OCI-M1 (cell line): ENCODE measurements around the gene C1orf94.
A peak's percentile ranks its signal among the peaks of the same experiment; 100 is the strongest.

Experiments used
- DNase-seq: peaks from one replicate; lab custom pipeline; 2025; lab: John Stamatoyannopoulos, UW

The C1orf94 gene, protein sequence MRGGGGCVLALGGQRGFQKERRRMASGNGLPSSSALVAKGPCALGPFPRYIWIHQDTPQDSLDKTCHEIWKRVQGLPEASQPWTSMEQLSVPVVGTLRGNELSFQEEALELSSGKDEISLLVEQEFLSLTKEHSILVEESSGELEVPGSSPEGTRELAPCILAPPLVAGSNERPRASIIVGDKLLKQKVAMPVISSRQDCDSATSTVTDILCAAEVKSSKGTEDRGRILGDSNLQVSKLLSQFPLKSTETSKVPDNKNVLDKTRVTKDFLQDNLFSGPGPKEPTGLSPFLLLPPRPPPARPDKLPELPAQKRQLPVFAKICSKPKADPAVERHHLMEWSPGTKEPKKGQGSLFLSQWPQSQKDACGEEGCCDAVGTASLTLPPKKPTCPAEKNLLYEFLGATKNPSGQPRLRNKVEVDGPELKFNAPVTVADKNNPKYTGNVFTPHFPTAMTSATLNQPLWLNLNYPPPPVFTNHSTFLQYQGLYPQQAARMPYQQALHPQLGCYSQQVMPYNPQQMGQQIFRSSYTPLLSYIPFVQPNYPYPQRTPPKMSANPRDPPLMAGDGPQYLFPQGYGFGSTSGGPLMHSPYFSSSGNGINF

GRCh38 chr1:34176830-34177603, at the start of gene C1orf94:
Gene C1orf94 (plus strand): TSS chr1:34176907. CDS start chr1:34177790, 883 bp downstream.
- no peak for DNase-seq

DNA sequence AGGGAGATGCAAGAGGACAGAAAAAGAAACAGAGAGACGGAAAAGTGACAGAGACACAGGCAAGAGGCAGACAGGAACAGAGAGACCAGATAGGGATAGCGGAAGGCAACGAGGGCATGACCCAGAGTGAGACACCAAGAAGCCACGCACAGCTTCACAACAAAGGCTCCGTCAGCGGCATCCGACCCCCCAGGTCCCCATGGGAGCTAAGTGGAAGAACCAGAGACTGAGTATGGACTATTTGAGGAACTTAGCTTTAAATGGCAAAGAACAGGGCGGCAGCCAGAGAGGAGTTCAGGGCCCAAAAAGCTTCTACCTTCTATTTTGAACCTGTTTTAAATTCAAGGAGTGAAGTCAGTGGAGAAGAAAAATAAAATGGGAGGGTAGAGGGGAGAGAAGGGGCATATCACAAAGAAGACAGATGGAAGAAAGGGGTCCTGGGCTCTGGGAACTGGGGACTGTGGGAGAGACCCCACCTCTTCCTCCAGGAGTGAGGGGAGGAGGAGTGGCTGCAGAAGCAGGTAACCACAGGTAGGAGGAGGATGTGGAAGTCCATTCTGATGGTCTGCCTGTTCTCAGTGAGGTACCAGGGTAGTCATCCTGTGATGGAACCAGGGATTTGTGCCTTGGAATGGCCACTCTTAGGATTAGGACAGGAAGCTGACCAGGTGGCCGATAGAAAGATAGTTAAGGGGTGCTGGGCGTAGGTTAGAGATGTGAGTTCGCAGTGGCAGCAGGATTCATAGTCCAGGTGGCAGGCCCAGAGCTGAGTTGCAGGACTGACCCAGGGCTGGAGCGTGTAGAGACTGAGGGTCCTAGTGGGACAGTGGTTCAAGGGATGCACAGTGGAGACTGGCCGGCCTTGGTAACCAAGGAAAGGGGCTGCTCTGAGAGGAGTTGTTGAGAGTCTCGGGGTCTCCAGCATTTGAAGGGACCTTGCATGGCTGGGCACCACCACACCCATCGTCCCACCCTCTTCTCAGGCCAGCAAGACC, 49.4 kb upstream of the C1orf94 start:
- DNase-seq, result no peak

DNA sequence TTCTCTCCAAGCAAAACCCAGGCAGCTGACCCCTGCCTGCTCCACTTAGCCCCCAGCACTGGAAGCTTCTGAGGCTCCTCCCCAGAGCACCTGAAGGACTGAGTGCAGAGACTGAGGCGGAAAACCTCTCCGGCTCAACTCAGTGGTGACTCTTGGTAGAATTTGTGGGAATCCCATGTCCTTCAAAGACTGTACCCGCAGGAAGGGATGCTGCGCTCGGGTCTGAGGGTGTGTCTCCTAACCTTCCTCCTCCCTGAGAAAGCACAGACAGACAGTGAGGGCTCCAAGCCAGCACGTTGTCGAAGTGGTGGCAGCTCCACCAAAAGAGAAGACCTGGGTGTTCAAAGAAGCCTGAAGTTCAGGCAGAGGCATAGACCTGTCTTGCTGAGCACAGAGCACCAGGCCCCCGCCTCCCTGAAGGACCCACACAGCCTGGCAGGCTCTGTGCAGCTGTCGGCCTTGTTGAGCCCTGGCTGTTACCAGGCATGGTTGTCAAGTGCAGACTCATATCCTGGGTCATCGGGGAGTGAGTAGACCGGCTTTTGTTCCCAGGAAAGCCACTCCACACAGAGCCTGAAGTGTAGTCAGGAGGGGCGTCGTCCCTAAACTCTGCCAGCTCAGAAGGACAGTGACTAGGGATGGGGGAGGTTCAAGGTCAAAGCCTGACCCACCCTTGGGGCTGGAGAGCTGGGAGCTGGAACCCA, 48.4 kb upstream of the C1orf94 start:
- no peak for DNase-seq

DNA sequence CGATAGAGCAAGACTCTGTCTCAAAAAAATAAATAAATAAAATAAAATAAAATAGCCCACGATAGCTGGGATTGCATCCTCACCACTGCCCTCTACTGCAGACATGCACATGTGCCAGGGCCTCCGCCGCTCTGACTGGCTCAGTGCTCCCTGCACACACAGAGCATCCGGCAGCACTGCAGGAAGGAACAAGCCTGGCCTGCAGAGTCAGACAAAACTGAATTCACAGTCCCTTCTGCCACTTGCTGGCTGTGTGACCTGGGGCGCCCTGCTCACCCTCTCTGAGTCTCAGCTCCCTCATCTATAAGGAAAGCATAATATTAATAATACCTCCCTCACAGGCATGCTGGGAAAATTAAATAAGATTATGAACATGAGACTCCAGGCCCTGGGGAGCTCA, 47.1 kb upstream of the C1orf94 start:
- no peak for DNase-seq

DNA sequence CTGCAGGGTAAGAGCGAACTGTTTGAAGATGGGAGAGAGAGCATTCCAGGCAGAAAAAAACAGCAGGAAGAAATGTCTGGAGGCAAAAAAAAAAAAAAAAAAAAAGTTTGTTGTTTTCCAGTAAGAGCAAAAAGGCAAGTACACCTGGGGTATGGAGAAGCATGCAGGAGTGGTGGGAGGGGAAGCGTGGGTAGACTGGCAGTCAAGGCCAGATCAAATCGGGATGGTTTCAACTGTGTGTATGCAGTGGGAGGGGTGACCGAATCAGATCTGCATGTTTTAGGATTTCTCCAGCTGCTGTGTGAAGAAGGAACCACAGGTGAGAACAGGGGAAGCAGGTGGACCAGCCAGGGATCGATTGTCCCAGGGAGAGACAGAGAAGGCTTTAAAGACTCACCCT, 46.4 kb upstream of the C1orf94 start:
- no peak for DNase-seq

DNA sequence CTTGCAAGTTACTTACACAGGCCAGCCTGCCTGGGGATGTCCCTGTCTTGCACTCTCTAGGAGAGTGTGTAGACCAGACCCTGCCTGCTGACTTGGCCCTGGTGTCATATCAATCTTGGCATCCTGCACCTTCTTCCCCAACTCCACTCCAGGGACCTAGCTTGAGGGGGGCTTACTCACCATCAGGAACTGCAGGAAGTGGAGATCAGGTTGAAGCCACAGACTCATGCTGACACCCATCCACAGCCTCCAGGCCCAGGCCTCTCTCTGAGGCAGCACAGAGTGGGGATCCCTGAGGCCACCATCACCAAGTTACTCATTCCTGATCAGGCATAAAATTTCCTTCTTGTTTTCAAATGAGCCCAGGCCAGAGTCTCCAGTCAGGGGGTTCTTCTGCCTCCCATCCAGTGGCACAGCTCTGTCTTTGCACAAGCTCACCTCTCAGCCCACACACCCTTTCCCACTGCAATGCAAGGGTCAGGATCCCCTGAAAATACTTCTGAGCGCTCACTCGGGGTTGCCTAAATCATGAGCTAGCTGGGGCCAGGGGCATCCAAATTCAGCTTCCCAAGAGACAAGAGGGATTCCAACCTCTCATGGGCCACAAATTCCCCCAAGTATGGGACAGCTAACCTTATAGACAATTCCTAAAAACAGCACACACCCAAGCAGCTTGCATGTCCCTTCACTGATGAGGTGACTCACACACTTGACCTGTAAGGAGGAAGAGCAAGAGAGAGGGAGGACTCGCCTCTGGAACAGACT, 45.1 kb upstream of the C1orf94 start:
- DNase-seq, result no peak

- DNase-seq, result no peak
Measured at GRCh38 chr1:34132161-34132420, 44.6 kb upstream of the C1orf94 start.

- no peak for DNase-seq
Measured at GRCh38 chr1:34137411-34137810, 39.3 kb upstream of the C1orf94 start.

GRCh38 chr1:34140011-34140676, 36.6 kb upstream of the C1orf94 start:
- DNase-seq, result no peak

GRCh38 chr1:34143975-34144374, 32.7 kb upstream of the C1orf94 start:
- no peak for DNase-seq

DNA sequence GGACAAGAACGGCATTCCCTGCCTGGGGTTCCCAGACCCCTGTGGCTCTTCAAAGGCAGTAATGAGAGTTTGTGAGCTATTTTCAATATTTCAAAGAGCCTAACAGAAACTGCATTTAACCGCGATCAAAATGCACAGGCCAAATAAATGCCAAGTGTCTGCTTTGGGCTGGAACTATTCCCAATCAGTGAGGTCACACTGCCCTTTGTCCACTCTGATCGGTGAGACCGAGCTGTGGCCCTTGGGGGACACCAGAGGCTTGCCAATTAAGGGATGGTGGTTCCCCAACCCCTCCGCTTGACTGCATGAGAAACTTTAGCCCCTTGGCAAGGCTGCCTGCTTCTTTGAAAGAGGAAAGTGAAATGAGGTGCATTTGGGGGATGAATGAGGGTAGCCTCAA, 31.9 kb upstream of the C1orf94 start:
- no peak for DNase-seq

DNA sequence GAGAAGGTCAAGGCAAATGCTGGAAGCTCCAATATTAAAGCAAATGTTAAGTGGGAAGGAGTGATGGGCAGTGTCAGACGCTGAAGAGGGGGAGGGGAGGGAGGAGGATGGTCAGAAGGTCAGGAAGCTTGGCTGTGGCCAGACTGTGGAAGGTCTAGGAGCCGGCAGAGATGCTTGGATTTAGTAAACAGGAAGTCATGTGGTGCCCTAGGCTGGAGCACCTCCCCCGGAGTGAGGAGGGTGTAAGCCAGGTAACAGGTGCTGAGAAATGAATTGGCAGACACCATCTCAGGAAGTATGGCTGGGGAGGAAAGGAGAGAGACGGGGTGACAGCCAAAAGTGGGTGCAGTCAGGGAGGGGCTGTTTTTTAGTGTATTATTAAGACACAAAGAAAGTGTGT, 29.4 kb upstream of the C1orf94 start:
- no peak for DNase-seq

- no peak for DNase-seq
Measured at GRCh38 chr1:34149501-34149900, 27.2 kb upstream of the C1orf94 start.

GRCh38 chr1:34153246-34153645, 23.5 kb upstream of the C1orf94 start:
- no peak for DNase-seq

GRCh38 chr1:34155860-34156259, 20.8 kb upstream of the C1orf94 start:
- no peak for DNase-seq

- DNase-seq, result no peak
Measured at GRCh38 chr1:34156739-34157138, 20.0 kb upstream of the C1orf94 start.

GRCh38 chr1:34162852-34163766, 13.6 kb upstream of the C1orf94 start:
- peak; percentile 1 for DNase-seq

DNA sequence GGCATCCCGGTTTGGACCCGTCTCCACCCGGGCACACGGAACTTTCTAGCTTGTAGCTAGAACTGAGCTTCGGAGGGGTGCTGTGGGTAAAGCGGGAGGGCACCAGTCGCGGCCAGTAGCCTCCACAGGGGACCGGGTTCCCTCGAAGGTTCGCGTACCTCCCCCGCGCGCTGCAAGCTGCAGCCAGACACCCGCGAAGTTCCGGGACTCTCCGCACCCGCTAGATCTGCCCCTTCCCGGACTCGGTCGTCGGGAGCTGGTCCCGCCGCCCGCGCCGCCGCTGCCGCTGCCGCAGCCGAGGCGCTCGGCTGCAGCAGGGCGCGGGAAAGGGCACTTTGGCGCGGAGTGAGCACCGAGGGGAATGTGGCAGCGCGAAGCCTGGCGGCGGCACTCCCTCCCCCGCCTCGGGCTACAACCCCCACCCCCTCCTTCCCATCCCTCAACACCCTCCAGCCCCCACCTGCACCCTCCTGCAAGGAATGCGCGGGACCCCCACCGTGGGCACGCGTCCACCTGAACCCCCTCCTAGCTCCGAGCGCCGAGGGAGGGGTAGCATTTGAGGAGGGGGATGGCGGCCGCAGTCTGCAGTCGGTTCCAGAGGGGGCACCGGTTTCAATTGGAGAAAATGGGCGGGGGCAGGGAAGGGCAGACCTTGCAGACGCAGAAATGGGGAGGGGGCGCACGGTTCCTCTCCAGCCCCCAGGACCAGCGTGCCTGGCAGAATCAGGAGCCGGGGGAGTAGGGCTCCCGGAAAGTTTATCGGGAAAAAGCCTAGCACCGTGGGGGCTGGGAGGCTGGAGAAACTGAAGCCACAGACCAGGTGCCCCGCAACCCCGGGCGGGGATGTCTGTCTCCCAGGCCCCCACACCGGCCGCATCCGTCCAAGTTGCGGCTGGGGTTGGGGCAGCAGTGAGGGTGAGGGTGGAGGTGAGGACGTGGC, 12.6 kb upstream of the C1orf94 start:
- no peak for DNase-seq
